SK-N-SH (cell line): Measurements from ENCODE around the gene TAS2R16. TPM values are rescaled to one million over a fixed set of nuclear protein-coding genes. Genes with fewer than 3 reads are reported as not detected.

Experiments
- CTCF ChIA-PET: fragments of 300-600, 350-600 bp; formaldehyde crosslinking; extraction: SDS; loops from one replicate; lab custom pipeline; 2021; lab: Yijun Ruan, JAX
- POLR2A ChIA-PET: fragments of 350-600 bp; sonication (Branson Sonifier 250); formaldehyde crosslinking; extraction: SDS; loops from one replicate; lab custom pipeline; 2020; ENCODE audit warnings: antibody characterized with exemption, inconsistent platforms; lab: Yijun Ruan, JAX
- DNase-seq: peaks from one replicate; pipeline ENCODE4 v3.0.0; 2012
- H2AFZ ChIP-seq: fragments of 200-600 bp; sonication (generic); 2 replicates; pipeline ENCODE4 v1.8.1; 2016; ENCODE audit warnings: antibody characterized with exemption, mild to moderate bottlenecking, low read depth
- H3F3A ChIP-seq: fragments of 200-600 bp; sonication (generic); replicated peaks from 2 replicates; pipeline ENCODE3; 2016; ENCODE audit warnings: antibody characterized with exemption, mild to moderate bottlenecking; ENCODE audit not compliant: insufficient read depth
- H3K27ac ChIP-seq, 2 experiments: fragments of 200-500 bp in 1 of 2; fragments of 200-600 bp in 1 of 2; sonication (Bioruptor generic) in 1 of 2; sonication (generic), shearing (Covaris generic) in 1 of 2; 2 replicates each; pipeline versions ENCODE4 v1.5.1 to v1.6.1; 2014 to 2016; ENCODE audit warnings: low read depth in 2 of 2, inconsistent platforms in 1 of 2, low read length in 1 of 2, mild to moderate bottlenecking in 1 of 2, mixed read lengths in 1 of 2
- H3K27me3 ChIP-seq: fragments of 200-600 bp; sonication (generic), shearing (Covaris generic); 2 replicates; pipeline ENCODE4 v1.6.1; 2016; ENCODE audit warnings: mixed run types; ENCODE audit not compliant: insufficient read depth
- H3K36me3 ChIP-seq, 2 experiments: fragments of 200-500 bp in 1 of 2; fragments of 200-600 bp in 1 of 2; sonication (Bioruptor generic) in 1 of 2; sonication (generic) in 1 of 2; replicated peaks in 1 of 2; 2 replicates each; pipeline versions ENCODE3 to v1.5.1; 2014 to 2016; ENCODE audit warnings: low read length in 1 of 2, mild to moderate bottlenecking in 1 of 2; ENCODE audit not compliant: insufficient read depth in 2 of 2, control insufficient read depth in 1 of 2
- H3K4me1 ChIP-seq, 2 experiments: fragments of 200-500 bp in 1 of 2; fragments of 200-600 bp in 1 of 2; sonication (Bioruptor generic) in 1 of 2; sonication (generic), shearing (Covaris generic) in 1 of 2; 2 replicates each; pipeline versions ENCODE4 v1.5.1 to v1.6.1; 2014 to 2016; ENCODE audit warnings: low read depth in 1 of 2, low read length in 1 of 2, mixed run types in 1 of 2; ENCODE audit not compliant: insufficient read depth in 2 of 2, control insufficient read depth in 1 of 2
- H3K4me2 ChIP-seq: fragments of 200-600 bp; sonication (generic), shearing (Covaris generic); 2 replicates; pipeline ENCODE4 v1.6.1; 2017; ENCODE audit warnings: mixed run types
- H3K4me3 ChIP-seq, 2 experiments: fragments of 200-500 bp in 1 of 2; fragments of 200-600 bp in 1 of 2; sonication (Bioruptor generic) in 1 of 2; sonication (generic), shearing (Covaris generic) in 1 of 2; 2 replicates each; pipeline versions ENCODE4 v1.5.1 to v1.8.1; 2014 to 2016; ENCODE audit warnings: low read depth in 2 of 2, inconsistent platforms in 1 of 2, low read length in 1 of 2, mild to moderate bottlenecking in 1 of 2, mixed read lengths in 1 of 2, moderate library complexity in 1 of 2
- H3K79me2 ChIP-seq: fragments of 200-600 bp; sonication (generic); 2 replicates; pipeline ENCODE4 v1.8.1; 2017; ENCODE audit warnings: mild to moderate bottlenecking; ENCODE audit not compliant: insufficient read depth
- H3K9ac ChIP-seq: fragments of 200-600 bp; sonication (generic); 2 replicates; pipeline ENCODE4 v1.6.1; 2017; ENCODE audit warnings: mixed run types
- H3K9me2 ChIP-seq: fragments of 200-600 bp; sonication (generic); 2 replicates; pipeline ENCODE4 v1.6.1; 2017; ENCODE audit warnings: mixed run types
- H3K9me3 ChIP-seq: fragments of 200-600 bp; sonication (generic); 2 replicates; pipeline ENCODE4 v1.6.1; 2017; ENCODE audit warnings: mixed run types, mild to moderate bottlenecking, moderate library complexity
- H4K20me1 ChIP-seq: fragments of 200-600 bp; sonication (generic); 2 replicates; pipeline ENCODE4 v1.6.1; 2017; ENCODE audit warnings: mild to moderate bottlenecking, mixed run types; ENCODE audit not compliant: insufficient read depth
- CHD2 ChIP-seq: fragments of 150-350 bp; IDR thresholded peaks from 2 replicates; pipeline ENCODE4 v1.6.1; 2018; ENCODE audit warnings: low read length; ENCODE audit not compliant: partially characterized antibody
- EZH2phosphoT487 ChIP-seq: fragments of 200-600 bp; sonication (generic); IDR thresholded peaks from 2 replicates; pipeline ENCODE4 v1.6.1; 2017; ENCODE audit warnings: low read depth, mixed run types, mild to moderate bottlenecking, antibody characterized with exemption, moderate library complexity, borderline replicate concordance
- FOSL2 ChIP-seq: IDR thresholded peaks from 2 replicates; pipeline ENCODE4 v1.4.0; 2012; ENCODE audit warnings: low read depth, mild to moderate bottlenecking, moderate library complexity, borderline replicate concordance
- GABPA ChIP-seq: IDR thresholded peaks from 2 replicates; pipeline ENCODE4 v1.4.0; 2012; ENCODE audit warnings: low read depth, mild to moderate bottlenecking
- GATA2 ChIP-seq: sonication (generic); formaldehyde crosslinking; IDR thresholded peaks from 2 replicates; pipeline ENCODE4 v1.5.0; 2020; ENCODE audit warnings: mild to moderate bottlenecking, missing genetic modification reagents
- MXI1 ChIP-seq: IDR thresholded peaks from 2 replicates; pipeline ENCODE4 v1.6.1; 2012; ENCODE audit warnings: mild to moderate bottlenecking, low read depth, low read length, improper control_type of control experiment
- POLR2AphosphoS5 ChIP-seq: IDR thresholded peaks from 2 replicates; pipeline ENCODE4 v1.6.1; 2012; ENCODE audit warnings: low read depth, low read length
- RCOR1 ChIP-seq: fragments of 150-350 bp; IDR thresholded peaks from 2 replicates; pipeline ENCODE4 v1.6.1; 2017; ENCODE audit warnings: antibody characterized with exemption, low read length
- RFX5 ChIP-seq: IDR thresholded peaks from 2 replicates; pipeline ENCODE4 v1.6.1; 2012; ENCODE audit warnings: mild to moderate bottlenecking, improper control_type of control experiment, low read length
- RXRA ChIP-seq: IDR thresholded peaks from 2 replicates; pipeline ENCODE4 v1.4.0; 2012; ENCODE audit warnings: low read depth, mild to moderate bottlenecking, borderline replicate concordance
- SMC3 ChIP-seq: IDR thresholded peaks from 2 replicates; pipeline ENCODE4 v1.6.1; 2012; ENCODE audit warnings: low read depth, low read length, improper control_type of control experiment
- TCF12 ChIP-seq: IDR thresholded peaks from 2 replicates; pipeline ENCODE4 v1.4.0; 2012
- WGBS: methylation state at CpG from one replicate; pipeline ENCODE4 v1.1.6; 2017; ENCODE audit warnings: low lambda C conversion rate; 5-methylcytosine and 5-hydroxymethylcytosine counted together
- polyA plus RNA-seq, 3 experiments: library from polyadenylated mRNA; depleted of rRNA; stranded (reverse); fragments of >200 nt; gene quantifications; 2 replicates each; pipeline ENCODE4 v1.2.3, GENCODE V29; 2012
- TF ChIP-seq, protein P1 (sequence below): IDR thresholded peaks from 2 replicates; pipeline ENCODE4 v1.4.0; 2012; ENCODE audit warnings: low read depth
- TF ChIP-seq, protein P2 (sequence below): IDR thresholded peaks from 2 replicates; pipeline ENCODE4 v1.4.0; 2012; ENCODE audit warnings: low read depth, borderline replicate concordance
- TF ChIP-seq, protein P3 (sequence below): IDR thresholded peaks from 2 replicates; pipeline ENCODE4; 2012
- TF ChIP-seq, protein P4 (sequence below): fragments of 200-600 bp; sonication (generic); IDR thresholded peaks from 2 replicates; pipeline ENCODE4 v1.6.1; 2017; ENCODE audit warnings: antibody characterized with exemption, mild to moderate bottlenecking, moderate library complexity
- TF ChIP-seq, protein P5 (sequence below): fragments of 150-350 bp; IDR thresholded peaks from 2 replicates; pipeline ENCODE4 v1.6.1; 2017; ENCODE audit warnings: antibody characterized with exemption, low read length, low read depth, borderline replicate concordance

TAS2R16 gene
- polyA plus RNA-seq, 1 of the 3 experiments (the other 2 are of a cell fraction) = not detected

DNA sequence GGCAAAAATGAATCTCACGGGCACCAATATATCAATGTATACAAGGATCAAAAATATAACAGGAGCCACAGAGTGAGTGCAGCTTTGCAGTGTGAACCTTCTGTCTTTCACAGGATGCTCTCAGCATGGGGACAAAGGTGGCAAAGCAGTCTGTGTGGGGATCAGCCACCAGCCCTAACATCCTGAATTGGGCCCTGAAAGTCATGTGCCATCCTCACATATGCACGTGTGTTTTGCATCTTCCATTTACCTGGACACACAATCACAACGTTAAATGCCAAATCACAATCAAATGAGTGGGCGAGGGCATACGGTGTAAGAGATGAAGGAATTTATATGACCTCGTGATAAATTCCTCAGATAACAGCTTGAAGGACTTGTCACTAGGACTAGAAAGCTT is 6.5 kb downstream of the TAS2R16 start:
- no peak for DNase-seq
- 6% methylated on average over 6 of the region's 6 CpGs for WGBS
- H3K4me1 ChIP-seq = no peaks in the 10 kb centered on the region
- H3F3A ChIP-seq = no peaks in the 10 kb centered on the region
- no peaks in the 10 kb centered on the region for H3K9me3 ChIP-seq
- H3K4me3 ChIP-seq = no peak overlapping the region
- H4K20me1 ChIP-seq = no peaks in the 10 kb centered on the region
- TF ChIP-seq TCF12 (no peak), FOSL2 (no peak), CHD2 (no peak), RCOR1 (no peak), RXRA (no peak), GABPA (no peak), RFX5 (no peak), EZH2phosphoT487 (no peak)
- TF ChIP-seq, protein P1, sequence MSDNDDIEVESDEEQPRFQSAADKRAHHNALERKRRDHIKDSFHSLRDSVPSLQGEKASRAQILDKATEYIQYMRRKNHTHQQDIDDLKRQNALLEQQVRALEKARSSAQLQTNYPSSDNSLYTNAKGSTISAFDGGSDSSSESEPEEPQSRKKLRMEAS = no peak
- TF ChIP-seq, protein P2, sequence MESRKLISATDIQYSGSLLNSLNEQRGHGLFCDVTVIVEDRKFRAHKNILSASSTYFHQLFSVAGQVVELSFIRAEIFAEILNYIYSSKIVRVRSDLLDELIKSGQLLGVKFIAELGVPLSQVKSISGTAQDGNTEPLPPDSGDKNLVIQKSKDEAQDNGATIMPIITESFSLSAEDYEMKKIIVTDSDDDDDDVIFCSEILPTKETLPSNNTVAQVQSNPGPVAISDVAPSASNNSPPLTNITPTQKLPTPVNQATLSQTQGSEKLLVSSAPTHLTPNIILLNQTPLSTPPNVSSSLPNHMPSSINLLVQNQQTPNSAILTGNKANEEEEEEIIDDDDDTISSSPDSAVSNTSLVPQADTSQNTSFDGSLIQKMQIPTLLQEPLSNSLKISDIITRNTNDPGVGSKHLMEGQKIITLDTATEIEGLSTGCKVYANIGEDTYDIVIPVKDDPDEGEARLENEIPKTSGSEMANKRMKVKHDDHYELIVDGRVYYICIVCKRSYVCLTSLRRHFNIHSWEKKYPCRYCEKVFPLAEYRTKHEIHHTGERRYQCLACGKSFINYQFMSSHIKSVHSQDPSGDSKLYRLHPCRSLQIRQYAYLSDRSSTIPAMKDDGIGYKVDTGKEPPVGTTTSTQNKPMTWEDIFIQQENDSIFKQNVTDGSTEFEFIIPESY = no peak
- POLR2A ChIA-PET = no interaction called here
- H2AFZ ChIP-seq = no peak overlapping the region
- H3K9ac ChIP-seq = no peak overlapping the region
- H3K4me2 ChIP-seq = no peak overlapping the region
- no peaks in the 10 kb centered on the region for H3K36me3 ChIP-seq
- CTCF ChIA-PET = interaction anchor here (1.0 kb wide), 1 partner anchor 284 kb away, joined by 3 read pairs; no protein-coding TSS in a partner anchor
- peaks cover 12% of the 10 kb centered on the region for H3K27me3 ChIP-seq
- H3K79me2 ChIP-seq = no peaks in the 10 kb centered on the region
- H3K9me2 ChIP-seq = no peaks in the 10 kb centered on the region
- H3K27ac ChIP-seq = no peak overlapping the region

DNA sequence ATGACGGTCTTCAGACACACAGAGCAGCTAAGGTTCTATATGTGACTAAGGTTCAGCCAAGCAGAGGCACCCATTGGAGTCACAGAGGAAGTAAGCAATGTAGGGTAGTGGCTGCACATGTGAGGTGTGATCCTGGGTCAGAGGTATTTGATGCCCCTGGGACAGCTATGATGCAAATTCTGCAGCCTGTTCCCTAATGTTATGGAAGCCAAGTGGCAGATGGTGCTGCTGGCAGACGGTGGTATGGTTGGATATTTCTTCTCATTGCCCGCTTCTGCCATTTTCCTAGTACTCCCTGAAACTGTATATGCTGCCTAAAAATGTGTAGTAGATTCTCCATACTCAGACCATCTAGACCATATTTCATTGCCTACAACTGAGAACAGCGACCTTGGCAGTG is 7.2 kb downstream of the TAS2R16 start:
- Histone ChIP-seq H3K4me1 (no peaks in the 10 kb centered on the region; a peak in 1 of 4 replicates), H3K27ac (no peak overlapping the region), H4K20me1 (no peaks in the 10 kb centered on the region), H3K27me3 (peaks cover 12% of the 10 kb centered on the region), H3F3A (no peaks in the 10 kb centered on the region), H3K9me2 (no peaks in the 10 kb centered on the region), H2AFZ (no peak overlapping the region), H3K9me3 (no peaks in the 10 kb centered on the region), H3K9ac (no peak overlapping the region), H3K4me3 (no peak overlapping the region), H3K4me2 (no peak overlapping the region), H3K79me2 (no peaks in the 10 kb centered on the region), H3K36me3 (no peaks in the 10 kb centered on the region)
- ChIA-PET POLR2A (no interaction called here), CTCF (no interaction called here)
- no peak for TF ChIP-seq POLR2AphosphoS5
- DNase-seq = no peak
- 0% methylated on average over 4 of the region's 4 CpGs for WGBS

DNA sequence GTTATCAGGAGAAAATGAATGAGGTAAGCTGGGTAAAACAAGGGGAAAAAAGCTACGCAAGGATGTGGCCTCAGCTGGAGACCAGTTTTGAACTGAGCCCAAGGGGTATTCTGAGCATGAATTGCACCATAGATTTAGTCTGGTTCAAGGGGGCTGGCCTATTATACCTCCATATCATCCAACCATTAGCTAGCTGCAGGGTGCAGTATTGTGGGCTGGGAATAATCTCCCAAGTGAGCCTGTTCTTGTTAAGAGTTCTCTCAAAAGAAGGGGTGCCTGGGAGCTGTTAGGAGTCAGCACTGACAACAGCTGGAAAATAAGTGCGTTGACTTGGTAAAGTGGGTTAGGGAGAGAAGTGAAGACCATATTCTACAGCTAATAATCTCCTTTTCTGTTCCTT is 8.0 kb downstream of the TAS2R16 start:
- TF ChIP-seq EZH2phosphoT487 (no peak), MXI1 (no peak), SMC3 (no peak), GATA2 (CRISPR knock-in tag) (no peak), RXRA (no peak)
- TF ChIP-seq, protein P3, sequence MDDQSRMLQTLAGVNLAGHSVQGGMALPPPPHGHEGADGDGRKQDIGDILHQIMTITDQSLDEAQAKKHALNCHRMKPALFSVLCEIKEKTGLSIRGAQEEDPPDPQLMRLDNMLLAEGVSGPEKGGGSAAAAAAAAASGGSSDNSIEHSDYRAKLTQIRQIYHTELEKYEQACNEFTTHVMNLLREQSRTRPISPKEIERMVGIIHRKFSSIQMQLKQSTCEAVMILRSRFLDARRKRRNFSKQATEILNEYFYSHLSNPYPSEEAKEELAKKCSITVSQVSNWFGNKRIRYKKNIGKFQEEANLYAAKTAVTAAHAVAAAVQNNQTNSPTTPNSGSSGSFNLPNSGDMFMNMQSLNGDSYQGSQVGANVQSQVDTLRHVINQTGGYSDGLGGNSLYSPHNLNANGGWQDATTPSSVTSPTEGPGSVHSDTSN = no peak
- TF ChIP-seq, protein P4, sequence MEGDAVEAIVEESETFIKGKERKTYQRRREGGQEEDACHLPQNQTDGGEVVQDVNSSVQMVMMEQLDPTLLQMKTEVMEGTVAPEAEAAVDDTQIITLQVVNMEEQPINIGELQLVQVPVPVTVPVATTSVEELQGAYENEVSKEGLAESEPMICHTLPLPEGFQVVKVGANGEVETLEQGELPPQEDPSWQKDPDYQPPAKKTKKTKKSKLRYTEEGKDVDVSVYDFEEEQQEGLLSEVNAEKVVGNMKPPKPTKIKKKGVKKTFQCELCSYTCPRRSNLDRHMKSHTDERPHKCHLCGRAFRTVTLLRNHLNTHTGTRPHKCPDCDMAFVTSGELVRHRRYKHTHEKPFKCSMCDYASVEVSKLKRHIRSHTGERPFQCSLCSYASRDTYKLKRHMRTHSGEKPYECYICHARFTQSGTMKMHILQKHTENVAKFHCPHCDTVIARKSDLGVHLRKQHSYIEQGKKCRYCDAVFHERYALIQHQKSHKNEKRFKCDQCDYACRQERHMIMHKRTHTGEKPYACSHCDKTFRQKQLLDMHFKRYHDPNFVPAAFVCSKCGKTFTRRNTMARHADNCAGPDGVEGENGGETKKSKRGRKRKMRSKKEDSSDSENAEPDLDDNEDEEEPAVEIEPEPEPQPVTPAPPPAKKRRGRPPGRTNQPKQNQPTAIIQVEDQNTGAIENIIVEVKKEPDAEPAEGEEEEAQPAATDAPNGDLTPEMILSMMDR = no peak
- TF ChIP-seq, protein P5, sequence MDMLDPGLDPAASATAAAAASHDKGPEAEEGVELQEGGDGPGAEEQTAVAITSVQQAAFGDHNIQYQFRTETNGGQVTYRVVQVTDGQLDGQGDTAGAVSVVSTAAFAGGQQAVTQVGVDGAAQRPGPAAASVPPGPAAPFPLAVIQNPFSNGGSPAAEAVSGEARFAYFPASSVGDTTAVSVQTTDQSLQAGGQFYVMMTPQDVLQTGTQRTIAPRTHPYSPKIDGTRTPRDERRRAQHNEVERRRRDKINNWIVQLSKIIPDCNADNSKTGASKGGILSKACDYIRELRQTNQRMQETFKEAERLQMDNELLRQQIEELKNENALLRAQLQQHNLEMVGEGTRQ = no peak
- Histone ChIP-seq H3K27ac (no peak overlapping the region), H3K9ac (no peak overlapping the region), H3K4me2 (no peak overlapping the region), H3F3A (no peaks in the 10 kb centered on the region), H3K79me2 (no peaks in the 10 kb centered on the region), H2AFZ (no peak overlapping the region), H3K9me2 (no peaks in the 10 kb centered on the region), H3K27me3 (peaks cover 6% of the 10 kb centered on the region), H3K36me3 (no peaks in the 10 kb centered on the region), H3K9me3 (no peaks in the 10 kb centered on the region), H3K4me1 (no peaks in the 10 kb centered on the region; a peak in 1 of 4 replicates), H4K20me1 (no peaks in the 10 kb centered on the region), H3K4me3 (no peak overlapping the region)
- ChIA-PET CTCF (no interaction called here), POLR2A (no interaction called here)
- no peak for DNase-seq
- WGBS = 18% methylated on average over 2 of the region's 2 CpGs
